H9 (cell line): Measurements from ENCODE around the gene UBXN10. TPM values are rescaled to one million over a fixed set of nuclear protein-coding genes. Genes with fewer than 3 reads are reported as not detected.

Experiments used
- DNase-seq: peaks from one replicate; pipeline ENCODE4 v3.0.0-alpha.2; 2017
- H2AFZ ChIP-seq: one replicate; pipeline ENCODE4 v1.6.1; 2013; ENCODE audit warnings: mild to moderate bottlenecking, low read length, control low read depth, moderate library complexity
- H2AK5ac ChIP-seq: 2 replicates; pipeline ENCODE4 v1.6.1; 2013; ENCODE audit warnings: low read length, control low read depth, mixed read lengths; ENCODE audit not compliant: insufficient read length
- H2BK120ac ChIP-seq: one replicate; pipeline ENCODE4 v1.6.1; 2013; ENCODE audit warnings: low read depth, mild to moderate bottlenecking, low read length, control low read depth, inconsistent platforms; ENCODE audit not compliant: poor library complexity, severe bottlenecking
- H2BK12ac ChIP-seq: 2 replicates; pipeline ENCODE4 v1.6.1; 2013; ENCODE audit warnings: low read length, control low read depth, mixed read lengths, low read depth; ENCODE audit not compliant: insufficient read length
- H2BK15ac ChIP-seq: 2 replicates; pipeline ENCODE4 v1.6.1; 2013; ENCODE audit warnings: low read depth, low read length, control low read depth
- H2BK20ac ChIP-seq: one replicate; pipeline ENCODE4 v1.6.1; 2013; ENCODE audit warnings: low read depth, mild to moderate bottlenecking, low read length, control low read depth, inconsistent platforms; ENCODE audit not compliant: poor library complexity, severe bottlenecking
- H2BK5ac ChIP-seq: 2 replicates; pipeline ENCODE4 v1.6.1; 2013; ENCODE audit warnings: low read length, control low read depth, mixed read lengths; ENCODE audit not compliant: insufficient read length
- H3K14ac ChIP-seq: 2 replicates; pipeline ENCODE4 v1.6.1; 2013; ENCODE audit warnings: low read length, control low read depth; ENCODE audit not compliant: insufficient read depth
- H3K18ac ChIP-seq: 2 replicates; pipeline ENCODE4 v1.6.1; 2013; ENCODE audit warnings: low read depth, mild to moderate bottlenecking, mixed read lengths, low read length, control low read depth; ENCODE audit not compliant: insufficient read length
- H3K23ac ChIP-seq: 2 replicates; pipeline ENCODE4 v1.6.1; 2013; ENCODE audit warnings: low read length, control low read depth, mixed read lengths, low read depth; ENCODE audit not compliant: insufficient read length
- H3K23me2 ChIP-seq: 2 replicates; pipeline ENCODE4 v1.6.1; 2013; ENCODE audit warnings: low read depth, mild to moderate bottlenecking, mixed read lengths, low read length, control low read depth; ENCODE audit not compliant: insufficient read length, poor library complexity, severe bottlenecking
- H3K27ac ChIP-seq: 2 replicates; pipeline ENCODE4 v1.5.1; 2013; ENCODE audit warnings: low read length, control low read depth, mixed read lengths, low read depth; ENCODE audit not compliant: insufficient read length
- H3K27me3 ChIP-seq: 2 replicates; pipeline ENCODE4 v1.6.1; 2013; ENCODE audit warnings: low read length, control low read depth, inconsistent platforms; ENCODE audit not compliant: insufficient read depth
- H3K4ac ChIP-seq: 2 replicates; pipeline ENCODE4 v1.6.1; 2013; ENCODE audit warnings: low read depth, mild to moderate bottlenecking, control low read depth, inconsistent platforms, low read length, moderate library complexity
- H3K4me1 ChIP-seq: 2 replicates; pipeline ENCODE4 v1.6.1; 2013; ENCODE audit warnings: low read length, control low read depth, inconsistent platforms; ENCODE audit not compliant: insufficient read depth
- H3K4me2 ChIP-seq: 2 replicates; pipeline ENCODE4 v1.6.1; 2013; ENCODE audit warnings: low read length, control low read depth, mixed read lengths; ENCODE audit not compliant: insufficient read length, insufficient read depth
- H3K56ac ChIP-seq: 2 replicates; pipeline ENCODE4 v1.6.1; 2013; ENCODE audit warnings: low read depth, mild to moderate bottlenecking, mixed read lengths, low read length, control low read depth; ENCODE audit not compliant: insufficient read length
- H3K79me1 ChIP-seq: 2 replicates; pipeline ENCODE4 v1.6.1; 2013; ENCODE audit warnings: low read depth, mild to moderate bottlenecking, moderate library complexity, low read length, control low read depth, inconsistent platforms; ENCODE audit not compliant: insufficient read depth, poor library complexity, severe bottlenecking
- H3K79me2 ChIP-seq: 2 replicates; pipeline ENCODE4 v1.6.1; 2013; ENCODE audit warnings: low read length, control low read depth, inconsistent platforms; ENCODE audit not compliant: insufficient read depth
- H3K9ac ChIP-seq: 2 replicates; pipeline ENCODE4 v1.6.1; 2013; ENCODE audit warnings: low read length, control low read depth, mixed read lengths; ENCODE audit not compliant: insufficient read length; ENCODE audit errors: extremely low read depth
- H3K9me3 ChIP-seq: one replicate; pipeline ENCODE4 v1.6.1; 2013; ENCODE audit warnings: low read depth, low read length, inconsistent platforms; ENCODE audit not compliant: control insufficient read depth
- H3T11ph ChIP-seq: one replicate; pipeline ENCODE4 v1.6.1; 2013; ENCODE audit warnings: mild to moderate bottlenecking, low read length, control low read depth, inconsistent platforms
- H4K20me1 ChIP-seq: one replicate; pipeline ENCODE4 v1.6.1; 2013; ENCODE audit not compliant: control insufficient read depth, insufficient read length, insufficient read depth
- H4K5ac ChIP-seq: 2 replicates; pipeline ENCODE4 v1.6.1; 2013; ENCODE audit warnings: low read depth, mild to moderate bottlenecking, mixed read lengths, low read length, control low read depth; ENCODE audit not compliant: insufficient read length
- H4K8ac ChIP-seq: replicated peaks from 2 replicates; pipeline ENCODE4 v1.6.1; 2013; ENCODE audit warnings: low read length, control low read depth, mixed read lengths, low read depth; ENCODE audit not compliant: insufficient read length
- H4K91ac ChIP-seq: 2 replicates; pipeline ENCODE4 v1.6.1; 2013; ENCODE audit warnings: low read depth, mild to moderate bottlenecking, moderate library complexity, mixed read lengths, low read length, control low read depth; ENCODE audit not compliant: insufficient read length
- H3K27ac Mint-ChIP-seq, 3 experiments: 2 replicates in 2 of 3; 3 replicates in 1 of 3; pipeline ENCODE4 v1.8.0; 2020 to 2021; ENCODE audit warnings: mixed read lengths in 3 of 3, mild to moderate bottlenecking in 1 of 3, moderate library complexity in 1 of 3
- H3K27me3 Mint-ChIP-seq: 2 replicates; pipeline ENCODE4 v1.8.0; 2021; ENCODE audit warnings: low read depth, mild to moderate bottlenecking, moderate library complexity, mixed read lengths
- H3K36me3 Mint-ChIP-seq, 3 experiments: 2 replicates in 2 of 3; 3 replicates in 1 of 3; pipeline ENCODE4 v1.8.0; 2020 to 2021; ENCODE audit warnings: low read depth in 3 of 3, mixed read lengths in 3 of 3; ENCODE audit not compliant: insufficient read depth in 1 of 3
- H3K4me1 Mint-ChIP-seq, 2 experiments: 2 replicates each; pipeline ENCODE4 v1.8.0; 2020; ENCODE audit warnings: mixed read lengths in 2 of 2
- H3K4me3 Mint-ChIP-seq, 2 experiments: 2 replicates in 1 of 2; 3 replicates in 1 of 2; pipeline ENCODE4 v1.8.0; 2020 to 2021; ENCODE audit warnings: mild to moderate bottlenecking in 2 of 2, mixed read lengths in 2 of 2, moderate library complexity in 1 of 2
- H3K9me3 Mint-ChIP-seq, 2 experiments: 2 replicates in 1 of 2; 3 replicates in 1 of 2; pipeline ENCODE4 v1.8.0; 2020; ENCODE audit warnings: mild to moderate bottlenecking in 2 of 2, mixed read lengths in 2 of 2, moderate library complexity in 1 of 2
- WGBS: extraction: QIAGEN DNeasy Blood & Tissue Kit; methylation state at CpG from one replicate; pipeline ENCODE4 v1.1.7; 2013; ENCODE audit warnings: missing lambda C conversion rate, low lambda C conversion rate, mixed read lengths; ENCODE audit not compliant: insufficient read length; ENCODE audit errors: extremely low coverage; 5-methylcytosine and 5-hydroxymethylcytosine counted together
- total RNA-seq: library from RNA; stranded (reverse); gene quantifications from 2 replicates; pipeline ENCODE4 v1.2.1, GENCODE V29; 2021
- TF ChIP-seq, protein P1 (sequence below): fragments of 200-600 bp; sonication (generic); conservative IDR thresholded peaks from 3 replicates; pipeline ENCODE4 v1.8.0; 2021; ENCODE audit warnings: antibody characterized with exemption, mild to moderate bottlenecking

UBXN10 gene
- total RNA-seq, 1 experiment from 2014 or later = 0.59 TPM

GRCh38 chr1:20198296-20198695, 12.4 kb downstream of the UBXN10 start:
- Histone ChIP-seq H3K9me3 (no peaks in the 10 kb centered on the region), H3K79me1 (no peaks in the 10 kb centered on the region), H3K27ac (no peak overlapping the region), H4K91ac (no peak overlapping the region), H4K5ac (no peak overlapping the region), H3K4ac (no peak overlapping the region), H3T11ph (no peak overlapping the region), H4K8ac (no peak overlapping the region), H3K18ac (no peak overlapping the region), H3K23me2 (no peaks in the 10 kb centered on the region), H4K20me1 (no peaks in the 10 kb centered on the region), H3K14ac (no peak overlapping the region), H3K9ac (no peak overlapping the region), H3K27me3 (no peaks in the 10 kb centered on the region), H3K79me2 (no peaks in the 10 kb centered on the region), H2BK20ac (no peak overlapping the region), H3K4me1 (no peaks in the 10 kb centered on the region), H3K4me2 (no peak overlapping the region), H2BK12ac (no peak overlapping the region), H2AFZ (no peak overlapping the region), H3K23ac (no peak overlapping the region), H2AK5ac (no peak overlapping the region), H2BK15ac (no peak overlapping the region), H3K56ac (no peak overlapping the region), H2BK120ac (no peak overlapping the region), H2BK5ac (no peak overlapping the region)
- Mint-ChIP-seq H3K36me3 (no peaks in the 10 kb centered on the region), H3K27me3 (peaks cover 16% of the 10 kb centered on the region), H3K9me3 (no peaks in the 10 kb centered on the region), H3K27ac (no peak overlapping the region), H3K4me1 (peaks cover 17 to 20% of the 10 kb centered on the region in 2 experiments), H3K4me3 (no peak overlapping the region)
- TF ChIP-seq, protein P1, sequence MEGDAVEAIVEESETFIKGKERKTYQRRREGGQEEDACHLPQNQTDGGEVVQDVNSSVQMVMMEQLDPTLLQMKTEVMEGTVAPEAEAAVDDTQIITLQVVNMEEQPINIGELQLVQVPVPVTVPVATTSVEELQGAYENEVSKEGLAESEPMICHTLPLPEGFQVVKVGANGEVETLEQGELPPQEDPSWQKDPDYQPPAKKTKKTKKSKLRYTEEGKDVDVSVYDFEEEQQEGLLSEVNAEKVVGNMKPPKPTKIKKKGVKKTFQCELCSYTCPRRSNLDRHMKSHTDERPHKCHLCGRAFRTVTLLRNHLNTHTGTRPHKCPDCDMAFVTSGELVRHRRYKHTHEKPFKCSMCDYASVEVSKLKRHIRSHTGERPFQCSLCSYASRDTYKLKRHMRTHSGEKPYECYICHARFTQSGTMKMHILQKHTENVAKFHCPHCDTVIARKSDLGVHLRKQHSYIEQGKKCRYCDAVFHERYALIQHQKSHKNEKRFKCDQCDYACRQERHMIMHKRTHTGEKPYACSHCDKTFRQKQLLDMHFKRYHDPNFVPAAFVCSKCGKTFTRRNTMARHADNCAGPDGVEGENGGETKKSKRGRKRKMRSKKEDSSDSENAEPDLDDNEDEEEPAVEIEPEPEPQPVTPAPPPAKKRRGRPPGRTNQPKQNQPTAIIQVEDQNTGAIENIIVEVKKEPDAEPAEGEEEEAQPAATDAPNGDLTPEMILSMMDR = no peak
- no peak for DNase-seq
- no CpG with 5 or more reads among the region's 1 CpG for WGBS
